Heart right ventricle (tissue), 16 donors: Measurements from ENCODE around the gene SPEF2. TPM values are rescaled to one million over a fixed set of nuclear protein-coding genes. Genes with fewer than 3 reads are reported as not detected.

Experiments used
- ATAC-seq, 8 donors: fragments of 200-7000 bp; cut with Tn5 transposase; one replicate each; pipeline ENCODE4 v1.9.1; 2020; ENCODE audit warnings: mild to moderate bottlenecking in 8 of 8, moderate library complexity in 8 of 8, moderate number of reproducible peaks in 1 of 8
- DNase-seq, 2 donors: peaks; one replicate each; pipeline ENCODE4 v3.0.0-alpha.2; 2020
- H3K27ac ChIP-seq, 10 donors: fragments of 200-600 bp; sonication (generic) in 2 of 10; one replicate each; pipeline versions ENCODE4 v1.5.0 to v1.8.0; 2020 to 2022; ENCODE audit warnings: mild to moderate bottlenecking in 3 of 10
- H3K27me3 ChIP-seq, 7 donors: fragments of 200-600 bp; one replicate each; pipeline ENCODE4 v1.8.0; 2021 to 2022; ENCODE audit warnings: mild to moderate bottlenecking in 2 of 7
- H3K36me3 ChIP-seq, 9 donors: fragments of 200-600 bp; sonication (generic) in 1 of 9; one replicate each; pipeline versions ENCODE4 v1.5.0 to v1.8.0; 2020 to 2022; ENCODE audit warnings: mild to moderate bottlenecking in 2 of 9
- H3K4me1 ChIP-seq, 9 donors: fragments of 200-600 bp; sonication (generic) in 1 of 9; one replicate each; pipeline versions ENCODE4 v1.5.0 to v1.8.0; 2020 to 2022; ENCODE audit warnings: mild to moderate bottlenecking in 4 of 9
- H3K4me3 ChIP-seq, 10 donors: fragments of 200-600 bp; sonication (generic) in 2 of 10; one replicate each; pipeline versions ENCODE4 v1.5.0 to v1.8.0; 2020 to 2022; ENCODE audit warnings: mild to moderate bottlenecking in 7 of 10, moderate library complexity in 2 of 10
- H3K9me3 ChIP-seq, 11 donors: fragments of 200-600 bp in 10 of 11; sonication (generic) in 2 of 11; one replicate each; pipeline versions ENCODE4 v1.5.0 to v1.8.0; 2013 to 2022; ENCODE audit warnings: mild to moderate bottlenecking in 2 of 11, control low read depth in 1 of 11, moderate library complexity in 1 of 11
- WGBS, 2 donors: extraction: QIAGEN DNeasy Blood & Tissue Kit; methylation state at CpG; one replicate each; pipeline ENCODE4 v1.1.7; 2013; ENCODE audit warnings: inconsistent platforms in 1 of 2; 5-methylcytosine and 5-hydroxymethylcytosine counted together
- intact Hi-C, 10 donors: fragments of 100-400 bp; cut with DNase I; formaldehyde crosslinking; loops; one replicate each; pipeline versions ENCODE4 v1.11.1 to v1.14.2; 2022
- polyA plus RNA-seq, 2 donors: library from polyadenylated mRNA; stranded (reverse); fragments of 200-250 nt; gene quantifications; one replicate each; pipeline ENCODE4 v1.2.3, GENCODE V29; 2013
- total RNA-seq, 10 donors: library from RNA; stranded (reverse); fragmentation: NEBNext Ultra II Directional in 3 of 10; extraction: Animal tissue kit (Norgen Biotek cat#: 25700) in 3 of 10; gene quantifications; one replicate each; pipeline versions ENCODE4 v1.2.1 to v1.2.4, GENCODE V29; 2021 to 2023
- TF ChIP-seq, protein P1 (sequence below), 9 donors: fragments of 200-600 bp; sonication (generic) in 2 of 9; IDR thresholded peaks; one replicate each; pipeline versions ENCODE4 v1.5.0 to v1.8.0; 2021 to 2022; ENCODE audit warnings: antibody characterized with exemption in 9 of 9, mild to moderate bottlenecking in 5 of 9, moderate library complexity in 1 of 9
- donor health status: Arrhythmogenic right ventricular cardiomyopathy.
- donor health status: ischemic (EF 13 %, LVEDD 7.1; RV severe dilation, severe dysfunction).
- donor health status: healthy with polysubstance abuse.
- donor health status: DM: no; HTN: yes; CAD: no.
- donor health status: DM: no; HTN: no; CAD: no.
- donor health status: ischemic (EF 25% LVEDD 6.9; RV normal size, moderate dysfunction).
- donor health status: ischemic (EF 25% LVEDD 5.7; RV mildly dilated, moderate dysfunction).
- donor health status: healthy.
- donor health status: DM: yes; HTN: yes; CAD: no.
- donor health status: Ischemic cardiomyopathy.
- donor health status: ischemic (EF 35%, LVEDD 5.7; RV mildly dilated, moderate dysfunction).
- donor health status: nonischemic (EF 11% LVEDD 7.7; RV severe dilation, severe dysfunction).
- donor health status: DM: yes; HTN: yes; CAD: no.
- donor health status: PGD.
- donor health status: ischemic (EF 29% LVEDD 5.4; RV normal size, mild dysfunction).
- donor health status: nonischemic (EF 23%, LVEDD 6.1; RV moderate dilation, normal function).

SPEF2 gene
- total and polyA plus RNA-seq, 12 donors, result 0.42 to 3.2 (median 1.7) TPM

- TF ChIP-seq, protein P1, sequence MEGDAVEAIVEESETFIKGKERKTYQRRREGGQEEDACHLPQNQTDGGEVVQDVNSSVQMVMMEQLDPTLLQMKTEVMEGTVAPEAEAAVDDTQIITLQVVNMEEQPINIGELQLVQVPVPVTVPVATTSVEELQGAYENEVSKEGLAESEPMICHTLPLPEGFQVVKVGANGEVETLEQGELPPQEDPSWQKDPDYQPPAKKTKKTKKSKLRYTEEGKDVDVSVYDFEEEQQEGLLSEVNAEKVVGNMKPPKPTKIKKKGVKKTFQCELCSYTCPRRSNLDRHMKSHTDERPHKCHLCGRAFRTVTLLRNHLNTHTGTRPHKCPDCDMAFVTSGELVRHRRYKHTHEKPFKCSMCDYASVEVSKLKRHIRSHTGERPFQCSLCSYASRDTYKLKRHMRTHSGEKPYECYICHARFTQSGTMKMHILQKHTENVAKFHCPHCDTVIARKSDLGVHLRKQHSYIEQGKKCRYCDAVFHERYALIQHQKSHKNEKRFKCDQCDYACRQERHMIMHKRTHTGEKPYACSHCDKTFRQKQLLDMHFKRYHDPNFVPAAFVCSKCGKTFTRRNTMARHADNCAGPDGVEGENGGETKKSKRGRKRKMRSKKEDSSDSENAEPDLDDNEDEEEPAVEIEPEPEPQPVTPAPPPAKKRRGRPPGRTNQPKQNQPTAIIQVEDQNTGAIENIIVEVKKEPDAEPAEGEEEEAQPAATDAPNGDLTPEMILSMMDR (IDR thresholded peaks at IDR 0.05), result no peak
- intact Hi-C loops, result no loop called here
- Histone ChIP-seq H3K4me1 (no peaks in the 10 kb centered on the region), H3K9me3 (no peaks in the 10 kb centered on the region), H3K4me3 (no peak overlapping the region), H3K36me3 (no peaks in the 10 kb centered on the region), H3K27me3 (no peaks in the 10 kb centered on the region), H3K27ac (no peak overlapping the region)
- 72 to 75% methylated on average over 2 of the region's 2 CpGs for WGBS, 2 donors
- ATAC-seq (no peak), DNase-seq (no peak)
These were observed 215.1 kb downstream of the SPEF2 start for GRCh38 chr5:35832762-35833161.

- intact Hi-C loops, result no loop called here
- WGBS, 2 donors, result 79% methylated on average over 2 of the region's 2 CpGs
- no peak overlapping the region for H3K27ac ChIP-seq
These were observed 215.6 kb downstream of the SPEF2 start for GRCh38 chr5:35833224-35833623.

GRCh38 chr5:35835796-35836742, 218.4 kb downstream of the SPEF2 start:
- no peaks in the 10 kb centered on the region for H3K27me3 ChIP-seq
- intact Hi-C loops, result no loop called here
- H3K4me1 ChIP-seq, result no peaks in the 10 kb centered on the region
- no peak overlapping the region for H3K27ac ChIP-seq
- H3K9me3 ChIP-seq, result no peaks in the 10 kb centered on the region
- DNase-seq (no peak), ATAC-seq (no peak)
- WGBS, 2 donors, result 86 to 87% methylated on average over 7 of the region's 7 CpGs
- H3K4me3 ChIP-seq, result no peak overlapping the region
- H3K36me3 ChIP-seq, result no peaks in the 10 kb centered on the region
- TF ChIP-seq, protein P1 (IDR thresholded peaks at IDR 0.05), result no peak

More at GRCh38 chr5:35833224-35833623, 215.6 kb downstream of the SPEF2 start:
- TF ChIP-seq, protein P1 (IDR thresholded peaks at IDR 0.05), result no peak
- H3K9me3 ChIP-seq, result no peaks in the 10 kb centered on the region
- DNase-seq (no peak), ATAC-seq (no peak)
- H3K27me3 ChIP-seq, result no peaks in the 10 kb centered on the region
- no peaks in the 10 kb centered on the region for H3K36me3 ChIP-seq
- no peaks in the 10 kb centered on the region for H3K4me1 ChIP-seq
- no peak overlapping the region for H3K4me3 ChIP-seq

GRCh38 chr5:35838370-35839042, 220.8 kb downstream of the SPEF2 start:
- Histone ChIP-seq H3K4me1 (no peaks in the 10 kb centered on the region), H3K27ac (no peak overlapping the region), H3K4me3 (no peak overlapping the region), H3K9me3 (peaks cover 0 to 11% (median 0%) of the 10 kb centered on the region in 11 donors), H3K36me3 (no peaks in the 10 kb centered on the region), H3K27me3 (no peaks in the 10 kb centered on the region)
- TF ChIP-seq, protein P1 (IDR thresholded peaks at IDR 0.05), result no peak
- WGBS, 2 donors, result 89 to 90% methylated on average over 5 of the region's 5 CpGs
- intact Hi-C loops, result no loop called here
- ATAC-seq (no peak), DNase-seq (no peak)
